Endothelial cell of umbilical vein (primary cell): ENCODE data around the gene MTHFR. TPM values are rescaled to one million over a fixed set of nuclear protein-coding genes. Genes with fewer than 3 reads are reported as not detected.

Experiments
- BruUV-seq: library from RNA; stranded (reverse); fragments of 400-500 nt; replicated peaks from 2 replicates; lab custom pipeline; 2021; lab: Mats Ljungman, UMichigan
- CTCF ChIA-PET: fragments of 300-600, 350-600 bp; sonication (Branson Sonifier 250); formaldehyde crosslinking; loops from one replicate; lab custom pipeline; 2021; ENCODE audit warnings: antibody characterized with exemption, inconsistent platforms; lab: Charles Lee
- POLR2A ChIA-PET: fragments of 300-600, 350-600 bp; sonication (Branson Sonifier 250); formaldehyde crosslinking; loops from one replicate; lab custom pipeline; 2021; ENCODE audit warnings: antibody characterized with exemption, inconsistent platforms; lab: Charles Lee
- DNase-seq: peaks from one replicate; pipeline ENCODE4 v3.0.0-alpha.2; 2011; ENCODE audit warnings: low read depth, low spot score
- FAIRE-seq: peaks from 2 replicates; lab custom pipeline; 2011; peaks lifted over from hg19 to GRCh38; lab: Jason Lieb, UNC
- H2AFZ ChIP-seq: 2 replicates; pipeline ENCODE4 v1.6.0; 2012; ENCODE audit warnings: low read depth, low read length, control low read depth, inconsistent platforms
- H3K27ac ChIP-seq: 2 replicates; pipeline ENCODE4 v1.5.1; 2011; ENCODE audit warnings: low read depth, mild to moderate bottlenecking, control low read depth, low read length, moderate library complexity; ENCODE audit not compliant: insufficient read depth
- H3K27me3 ChIP-seq, 2 experiments: 2 replicates each; pipeline versions ENCODE4 v1.6.0 to v1.6.1; 2011; ENCODE audit warnings: low read length in 2 of 2, mixed read lengths in 1 of 2; ENCODE audit not compliant: control insufficient read depth in 2 of 2, insufficient read depth in 2 of 2
- H3K36me3 ChIP-seq, 2 experiments: 2 replicates in 1 of 2; 3 replicates in 1 of 2; pipeline ENCODE4 v1.5.1; 2011; ENCODE audit warnings: low read length in 2 of 2, mild to moderate bottlenecking in 1 of 2, moderate library complexity in 1 of 2; ENCODE audit not compliant: control insufficient read depth in 2 of 2, insufficient read depth in 2 of 2; ENCODE audit errors: extremely low read depth in 1 of 2
- H3K4me1 ChIP-seq: 3 replicates; pipeline ENCODE4 v1.5.1; 2011; ENCODE audit warnings: mild to moderate bottlenecking, low read length; ENCODE audit not compliant: control insufficient read depth, insufficient read depth; ENCODE audit errors: extremely low read depth
- H3K4me2 ChIP-seq: 2 replicates; pipeline ENCODE4 v1.6.1; 2011; ENCODE audit warnings: low read length, control low read depth, mixed read lengths; ENCODE audit not compliant: insufficient read depth
- H3K4me3 ChIP-seq, 3 experiments: fragments of 200-600 bp in 1 of 3; sonication (generic), shearing (Covaris generic) in 1 of 3; replicated peaks in 1 of 3; 2 replicates each; pipeline ENCODE4 v1.5.1; 2011 to 2016; ENCODE audit warnings: control low read depth in 3 of 3, low read length in 3 of 3, mild to moderate bottlenecking in 2 of 3, inconsistent platforms in 1 of 3, low read depth in 1 of 3, moderate library complexity in 1 of 3; ENCODE audit not compliant: insufficient read depth in 1 of 3
- H3K79me2 ChIP-seq: 2 replicates; pipeline ENCODE4 v1.6.0; 2012; ENCODE audit warnings: low read length, inconsistent platforms; ENCODE audit not compliant: control insufficient read depth, insufficient read depth
- H3K9ac ChIP-seq: replicated peaks from 2 replicates; pipeline ENCODE3; 2011; ENCODE audit warnings: low read length, control low read depth; ENCODE audit not compliant: insufficient read depth; ENCODE audit errors: extremely low read depth
- H3K9me1 ChIP-seq: replicated peaks from 3 replicates; pipeline ENCODE4 v1.6.0; 2011; ENCODE audit warnings: mild to moderate bottlenecking, low read length; ENCODE audit not compliant: control insufficient read depth, insufficient read depth; ENCODE audit errors: extremely low read depth
- H3K9me3 ChIP-seq: replicated peaks from 2 replicates; pipeline ENCODE4 v1.5.1; 2012; ENCODE audit warnings: low read length, inconsistent platforms; ENCODE audit not compliant: control insufficient read depth, insufficient read depth
- H4K20me1 ChIP-seq: replicated peaks from 2 replicates; pipeline ENCODE3; 2011; ENCODE audit warnings: mild to moderate bottlenecking, low read length; ENCODE audit not compliant: control insufficient read depth, insufficient read depth; ENCODE audit errors: extremely low read depth
- CTCF ChIP-seq, 2 donors: IDR thresholded peaks; 1 replicate in 1 of 2; 2 replicates in 1 of 2; pipeline ENCODE4 v1.5.1; 2011; ENCODE audit warnings: low read length in 2 of 2, mild to moderate bottlenecking in 2 of 2, moderate library complexity in 2 of 2, control low read depth in 1 of 2, inconsistent platforms in 1 of 2, low read depth in 1 of 2; ENCODE audit not compliant: insufficient read depth in 1 of 2; ENCODE audit errors: extremely low read depth in 1 of 2
- EZH2 ChIP-seq: IDR thresholded peaks from 2 replicates; pipeline ENCODE4 v1.6.1; 2012; ENCODE audit warnings: borderline replicate concordance, low read depth, mild to moderate bottlenecking, moderate library complexity, low read length, inconsistent platforms; ENCODE audit not compliant: severe bottlenecking
- FOS ChIP-seq: IDR thresholded peaks from 2 replicates; pipeline ENCODE4 v1.6.1; 2011; ENCODE audit warnings: mild to moderate bottlenecking, low read length, moderate library complexity, borderline replicate concordance; ENCODE audit not compliant: insufficient read depth
- GATA2 ChIP-seq: IDR thresholded peaks from 2 replicates; pipeline ENCODE4 v1.7.0; 2011; ENCODE audit warnings: low read depth, mild to moderate bottlenecking, moderate library complexity, mixed read lengths, low read length; ENCODE audit not compliant: insufficient read length, insufficient read depth
- JUN ChIP-seq: IDR thresholded peaks from 2 replicates; pipeline ENCODE4 v1.6.1; 2011; ENCODE audit warnings: borderline replicate concordance, low read depth; ENCODE audit not compliant: insufficient read length, insufficient read depth
- MYC ChIP-seq: IDR thresholded peaks from one replicate; pipeline ENCODE4 v1.6.1; 2011; ENCODE audit warnings: mild to moderate bottlenecking, low read depth, low read length
- POLR2A ChIP-seq: IDR thresholded peaks from 2 replicates; pipeline ENCODE4 v1.6.1; 2012; ENCODE audit warnings: low read depth, mild to moderate bottlenecking, control low read depth, low read length
- POLR2AphosphoS5 ChIP-seq: IDR thresholded peaks from 2 replicates; pipeline ENCODE4 v1.6.1; 2012; ENCODE audit warnings: low read depth, mild to moderate bottlenecking, control low read depth, low read length, moderate library complexity; ENCODE audit not compliant: insufficient read depth
- dilution Hi-C: fragments of 300-500 bp; cut with MboI; formaldehyde crosslinking; loops from one replicate; pipeline ENCODE4 v1.15.0; 2019; ENCODE audit warnings: low sequenced_read_pairs; ENCODE audit not compliant: extremely low pct_ligation_motif_present
- intact Hi-C: fragments of 100-400 bp; cut with micrococcal nuclease; formaldehyde crosslinking; loops from one replicate; pipeline ENCODE4 v1.10.0; 2022
- polyA plus RNA-seq, 4 experiments: library from polyadenylated mRNA; depleted of rRNA in 3 of 4; stranded (reverse) in 3 of 4; unstranded in 1 of 4; fragments of >200 nt; gene quantifications; 2 replicates each; pipeline versions ENCODE4 v1.2.1 to v1.2.3, GENCODE V29; 2011 to 2012; ENCODE audit warnings: missing spikeins in 1 of 4
- total RNA-seq: library from RNA; stranded (reverse); gene quantifications from 2 replicates; pipeline ENCODE4 v1.2.3, GENCODE V29; 2021
- TF ChIP-seq, protein P1 (sequence below): IDR thresholded peaks from 2 replicates; pipeline ENCODE4 v1.6.1; 2011; ENCODE audit not compliant: insufficient read depth, insufficient read length

Gene MTHFR
- total and polyA plus RNA-seq, 2 donors (not counting 3 experiments of a cell fraction or from before 2014, with no cell fraction given), result 13.8 to 25.3 TPM

DNA sequence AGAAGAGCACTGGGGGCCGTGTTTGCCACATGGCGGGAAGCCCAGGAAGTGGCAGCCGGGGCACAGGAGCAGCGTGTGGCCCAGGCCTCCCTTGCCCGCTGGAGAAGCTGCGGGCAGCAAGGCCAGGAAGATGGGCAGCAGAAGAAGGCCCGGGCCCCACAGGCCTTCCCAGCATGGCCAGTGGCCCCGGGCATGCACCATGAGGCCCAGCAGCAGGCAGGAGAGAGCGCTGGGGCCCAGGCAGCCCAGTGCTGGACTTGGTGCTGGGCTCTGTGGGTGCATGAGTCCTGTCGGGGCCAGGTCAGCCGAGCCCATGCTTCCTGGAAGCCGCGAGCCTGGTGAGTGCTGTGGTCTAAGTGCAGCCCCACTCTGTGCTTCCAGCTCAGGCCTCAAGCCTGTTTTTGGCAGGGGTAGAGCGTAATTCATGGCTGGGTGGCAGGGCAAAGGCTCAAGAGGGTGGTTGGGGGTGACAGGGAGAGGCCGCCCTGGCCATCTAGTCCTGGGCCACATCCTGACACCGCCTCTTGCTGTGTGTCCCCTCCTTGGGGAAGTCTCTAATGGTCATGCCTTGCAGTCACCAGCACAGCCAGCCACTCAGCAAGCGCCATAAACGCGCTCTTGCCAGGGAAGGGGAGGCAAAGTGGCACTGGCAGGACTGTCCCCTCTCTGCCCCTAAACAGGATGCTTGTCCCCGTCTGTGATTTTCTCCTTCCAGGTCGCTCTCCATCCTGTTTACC, 21.3 kb downstream of the MTHFR start:
- Histone ChIP-seq H3K27ac (no peak overlapping the region), H3K4me1 (peaks cover 8% of the 10 kb centered on the region), H3K36me3 (no peaks in the 10 kb centered on the region), H2AFZ (peak overlapping the region; percentile 17), H3K4me3 (no peak overlapping the region), H3K4me2 (no peak overlapping the region), H3K9ac (peak overlapping the region; percentile 4), H4K20me1 (no peaks in the 10 kb centered on the region), H3K9me3 (no peaks in the 10 kb centered on the region), H3K27me3 (no peaks in the 10 kb centered on the region), H3K79me2 (no peaks in the 10 kb centered on the region), H3K9me1 (no peaks in the 10 kb centered on the region)
- dilution Hi-C loops (no loop called here), intact Hi-C loops (loop anchor here (1.0 kb wide), 1 partner anchor 38 kb away; no protein-coding TSS in a partner anchor)
- DNase-seq (no peak), FAIRE-seq (no peak)
- TF ChIP-seq, protein P1, sequence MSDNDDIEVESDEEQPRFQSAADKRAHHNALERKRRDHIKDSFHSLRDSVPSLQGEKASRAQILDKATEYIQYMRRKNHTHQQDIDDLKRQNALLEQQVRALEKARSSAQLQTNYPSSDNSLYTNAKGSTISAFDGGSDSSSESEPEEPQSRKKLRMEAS, result no peak
- TF ChIP-seq POLR2A, result no peak
- TF ChIP-seq FOS, result no peak
- no peak for TF ChIP-seq GATA2
- no peak for TF ChIP-seq MYC
- no peak for TF ChIP-seq EZH2
- TF ChIP-seq JUN, result no peak
- TF ChIP-seq POLR2AphosphoS5, result no peak
- TF ChIP-seq CTCF (IDR thresholded peaks at IDR 0.05; ENCODE audit: extremely low read depth in 1 of 2, insufficient read depth in 1 of 2, low read depth in 1 of 2, low read length in 2 of 2), result no peak
- ChIA-PET POLR2A (no interaction called here), CTCF (interaction anchor here (0.6 to 5.5 kb wide), 7 partner anchors 8 to 120 kb away, joined by 3 to 31 read pairs (median 5); partner anchors contain the start of gene FBXO6)
- no TSS peak for BruUV-seq
